Measurements from ENCODE around the gene SEPTIN1. TPM values are rescaled to one million over a fixed set of nuclear protein-coding genes. Genes with fewer than 3 reads are reported as not detected.

SEPTIN1 gene
- total RNA-seq, 2 experiments from 2014 or later, result 155 to 159 TPM

DNA sequence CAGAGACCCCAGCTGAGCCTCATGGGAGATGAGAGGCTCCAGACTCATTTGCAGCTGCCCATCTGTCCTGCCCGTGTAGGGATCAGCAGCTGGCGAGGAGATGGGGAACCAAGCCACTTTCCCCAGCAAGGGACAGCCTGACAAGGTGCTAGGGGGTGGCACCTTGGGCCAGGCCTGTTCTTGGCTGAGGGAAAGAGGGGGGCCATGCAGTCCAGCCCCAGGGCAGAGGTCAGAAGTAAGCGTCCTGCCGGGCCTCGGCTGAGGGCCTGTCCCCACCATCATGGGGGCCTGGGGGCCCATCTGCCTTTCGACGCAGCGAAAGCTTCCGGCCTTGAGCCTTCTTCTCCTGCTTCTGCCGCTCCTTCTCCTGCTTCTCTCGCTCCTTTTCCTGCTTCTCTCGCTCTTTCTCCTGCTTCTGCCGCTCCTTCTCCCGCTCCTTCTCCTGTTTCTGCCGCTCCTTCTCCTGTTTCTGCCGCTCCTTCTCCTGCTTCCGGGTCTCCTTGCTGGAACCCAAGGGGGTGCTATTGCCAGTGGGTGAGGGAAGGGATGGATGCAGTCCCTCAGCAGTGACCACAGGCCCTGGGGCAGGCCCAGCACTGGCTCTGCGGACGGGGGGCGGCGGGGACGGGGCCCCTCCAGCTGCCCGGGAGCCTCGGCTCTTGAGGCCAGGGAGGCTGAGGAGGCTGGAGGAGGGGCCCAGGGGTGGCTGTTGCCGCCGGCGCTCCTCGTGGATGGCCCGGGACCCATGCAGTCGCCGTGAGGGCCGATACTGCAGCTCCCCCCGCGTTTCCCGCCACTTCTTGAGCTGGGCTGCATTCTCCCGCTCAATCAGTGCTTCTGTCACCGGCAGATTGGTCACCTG lies 24.4 kb downstream of the SEPTIN1 start:
- POLR2A ChIA-PET, result interaction anchor here (0.7 kb wide), 1 partner anchor 258 kb away, joined by 5 read pairs; no protein-coding TSS in a partner anchor
- peaks cover 23% of the 10 kb centered on the region for H3K36me3 Mint-ChIP-seq (ENCODE audit: low read depth)
- CTCF ChIA-PET, result no interaction called here
- H3K9me3 Mint-ChIP-seq (ENCODE audit: low read depth), result no peaks in the 10 kb centered on the region
- no peak overlapping the region for H3K4me3 Mint-ChIP-seq
- H3K4me1 Mint-ChIP-seq, result peaks cover 20% of the 10 kb centered on the region
- intact Hi-C loops (cut with DNase I, micrococcal nuclease), result no loop called here
- ATAC-seq, result no peak
- no peak for DNase-seq
- H3K27me3 Mint-ChIP-seq, result no peaks in the 10 kb centered on the region
- no peak overlapping the region for H3K27ac Mint-ChIP-seq

DNA sequence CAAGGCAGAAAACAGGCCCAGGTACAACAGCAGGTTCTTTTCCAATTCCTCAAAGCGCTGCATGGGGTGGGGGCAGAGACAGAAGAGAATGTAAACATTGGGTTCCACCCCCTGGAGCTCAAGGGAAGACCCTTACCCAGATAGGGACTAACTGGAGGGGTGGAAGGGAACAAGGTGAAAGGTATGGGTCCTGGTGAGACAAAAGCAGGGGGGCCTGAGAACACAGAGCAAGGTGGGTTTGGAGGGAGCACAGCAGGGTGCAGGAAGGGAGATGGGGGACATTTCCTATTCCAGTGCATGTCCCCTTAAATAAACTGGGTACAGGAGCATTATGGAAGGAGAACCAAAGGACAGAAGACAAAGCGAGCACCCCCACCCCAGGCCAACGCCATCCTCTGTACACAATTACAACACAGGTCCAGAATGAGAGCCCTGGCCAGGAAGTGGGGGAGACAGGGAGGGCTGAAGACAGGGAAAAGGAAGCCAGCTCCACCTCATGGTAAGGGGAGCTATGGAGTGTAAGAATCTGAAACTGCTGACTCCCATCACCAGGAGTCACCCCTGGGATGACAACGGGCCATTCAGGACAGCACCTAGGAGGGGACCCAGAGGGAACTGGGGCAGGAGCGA lies 25.2 kb downstream of the SEPTIN1 start:
- POLR2A ChIA-PET, result interaction anchor here (0.7 to 1.0 kb wide), 3 partner anchors 13 to 276 kb away, joined by 3 to 5 read pairs (median 4); partner anchors contain the start of gene TBC1D10B
- ATAC-seq, result no peak
- Mint-ChIP-seq H3K36me3 (ENCODE audit: low read depth) (peaks cover 19% of the 10 kb centered on the region), H3K27ac (peak overlapping the region; percentile 32), H3K27me3 (no peaks in the 10 kb centered on the region), H3K9me3 (ENCODE audit: low read depth) (no peaks in the 10 kb centered on the region), H3K4me1 (peaks cover 20% of the 10 kb centered on the region), H3K4me3 (no peak overlapping the region)
- intact Hi-C loops (cut with DNase I, micrococcal nuclease), result no loop called here
- CTCF ChIA-PET, result interaction anchor here (0.7 to 1.4 kb wide), 5 partner anchors 13 to 178 kb away, joined by 3 to 5 read pairs (median 3); partner anchors contain the start of genes SEPTIN1 and TBC1D10B
- no peak for DNase-seq

DNA sequence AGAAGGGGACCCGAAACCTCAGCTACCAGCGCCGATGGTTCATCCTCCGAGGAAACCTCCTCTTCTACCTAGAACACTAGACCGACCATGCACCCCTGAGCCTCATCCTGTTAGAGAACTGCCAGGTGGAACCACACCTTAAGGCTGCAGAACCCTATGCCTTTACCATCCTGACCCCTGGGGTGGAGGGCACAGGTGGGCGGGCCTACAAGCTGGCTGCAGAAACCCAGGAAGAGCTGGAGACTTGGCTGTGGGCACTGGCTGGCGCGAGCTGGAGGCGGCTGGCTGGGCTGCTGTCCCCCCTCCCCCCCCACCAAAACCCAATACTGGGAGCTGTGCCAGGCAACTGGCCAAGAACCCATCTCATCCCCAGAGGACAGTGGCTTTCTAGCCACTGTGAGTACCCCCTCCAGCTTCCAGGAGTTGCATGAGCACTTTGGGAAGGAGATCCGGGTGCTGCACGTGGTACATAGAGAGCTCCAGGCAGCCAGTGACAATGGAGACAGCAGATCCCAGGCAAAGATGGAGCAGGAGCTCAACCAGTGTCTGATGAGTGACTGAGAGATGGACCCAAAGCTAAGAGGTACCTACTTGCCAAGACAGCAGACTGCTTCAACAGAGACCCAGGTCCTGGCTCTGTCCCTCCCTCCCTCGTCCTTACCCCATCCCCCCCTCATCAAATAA lies 25.8 kb downstream of the SEPTIN1 start:
- peaks cover 23% of the 10 kb centered on the region for H3K36me3 Mint-ChIP-seq (ENCODE audit: low read depth)
- H3K27me3 Mint-ChIP-seq, result no peaks in the 10 kb centered on the region
- POLR2A ChIA-PET, result interaction anchor here (0.6 to 1.1 kb wide), 4 partner anchors 14 to 277 kb away, joined by 3 to 4 read pairs (median 3); partner anchors contain the start of genes SEPTIN1 and TBC1D10B
- H3K4me1 Mint-ChIP-seq, result peaks cover 21% of the 10 kb centered on the region
- H3K9me3 Mint-ChIP-seq (ENCODE audit: low read depth), result no peaks in the 10 kb centered on the region
- intact Hi-C loops (cut with DNase I, micrococcal nuclease), result no loop called here
- DNase-seq, result peak; percentile 36
- H3K4me3 Mint-ChIP-seq, result peak overlapping the region; percentile 90
- CTCF ChIA-PET, result interaction anchor here (0.6 to 1.4 kb wide), 8 partner anchors 13 to 784 kb away, joined by 3 to 6 read pairs (median 3); partner anchors contain the start of genes SEPTIN1 and TBC1D10B
- peak overlapping the region; percentile 94 for H3K27ac Mint-ChIP-seq
- no peak for ATAC-seq

DNA sequence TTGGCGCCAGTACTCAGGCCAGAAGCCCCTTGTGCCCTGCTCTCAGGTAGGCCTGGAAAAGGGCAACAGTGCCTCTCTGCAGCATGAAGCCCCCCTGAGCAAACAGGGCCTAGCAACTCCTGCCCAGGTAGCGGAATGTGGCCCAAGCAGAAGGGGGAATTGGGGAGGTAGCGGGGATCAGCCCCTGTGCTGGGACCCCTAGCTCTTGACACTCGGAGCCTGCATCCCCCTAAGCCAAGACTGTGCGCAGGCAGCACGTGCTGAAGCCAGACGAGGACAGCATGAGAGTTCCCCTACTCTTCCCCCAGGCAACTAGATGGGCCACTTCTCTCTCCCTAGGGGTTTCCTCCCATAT lies 26.4 kb downstream of the SEPTIN1 start:
- Mint-ChIP-seq H3K4me3 (peak overlapping the region; percentile 90), H3K36me3 (ENCODE audit: low read depth) (peaks cover 27% of the 10 kb centered on the region), H3K9me3 (ENCODE audit: low read depth) (no peaks in the 10 kb centered on the region), H3K27ac (peak overlapping the region; percentile 94), H3K27me3 (no peaks in the 10 kb centered on the region), H3K4me1 (peaks cover 26% of the 10 kb centered on the region)
- CTCF ChIA-PET, result interaction anchor here (0.6 to 1.6 kb wide), 5 partner anchors 13 to 784 kb away, joined by 3 to 7 read pairs (median 5); no protein-coding TSS in a partner anchor
- DNase-seq, result no peak
- POLR2A ChIA-PET, result interaction anchor here (0.5 to 1.1 kb wide), 3 partner anchors 26 to 188 kb away, joined by 3 to 9 read pairs (median 3); partner anchors contain the start of genes DCTPP1 and SEPTIN1
- intact Hi-C loops (cut with DNase I, micrococcal nuclease), result loop anchor here (1.0 to 2.0 kb wide), 6 partner anchors 14 to 51 kb away; partner anchors contain the start of genes TBC1D10B (in 2 of the 2), ZNF48 (in 1 of the 2) and ZNF771 (in 1 of the 2)
- no peak for ATAC-seq

DNA sequence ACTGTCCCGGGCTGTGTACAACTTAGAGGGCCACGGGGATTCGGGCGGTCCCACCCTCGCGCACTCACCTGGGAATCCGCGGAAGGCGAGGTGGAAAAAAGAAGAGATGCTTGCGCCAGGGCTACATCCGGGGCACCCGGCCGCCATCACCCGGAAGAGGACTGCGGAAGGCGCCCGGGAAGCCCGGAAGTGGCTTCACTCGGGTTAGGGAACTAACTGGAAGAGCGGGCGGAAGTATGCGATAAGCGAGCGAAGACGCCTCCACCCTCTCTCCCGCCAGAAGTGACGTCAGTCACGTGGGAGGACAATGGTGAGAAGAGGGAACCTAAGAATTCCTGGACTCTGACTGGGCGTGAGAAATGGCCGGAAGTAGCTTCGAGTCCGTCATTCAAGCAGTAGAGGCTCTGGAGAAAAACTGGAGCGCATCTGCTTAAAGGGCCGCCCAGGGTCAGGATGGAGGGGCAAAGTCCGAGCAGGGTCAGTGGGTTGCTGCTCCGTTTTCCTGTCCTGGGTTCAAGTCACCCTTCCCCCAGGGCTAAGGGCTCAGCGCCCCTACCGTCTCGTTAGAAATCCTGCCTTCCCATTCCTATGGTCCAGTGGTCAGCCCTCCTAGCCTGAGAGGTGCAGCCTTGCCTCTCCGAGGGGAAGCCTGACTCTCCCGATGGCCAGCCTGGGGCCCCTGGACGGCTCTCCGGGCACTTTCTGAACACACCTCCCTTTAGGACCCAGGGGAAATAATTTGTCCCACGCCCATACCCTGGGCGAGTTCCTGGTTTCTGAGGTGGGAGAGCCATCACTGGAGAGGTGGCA lies 27.0 kb downstream of the SEPTIN1 start, which contains the start of gene CD2BP2:
TSS of gene CD2BP2 (minus strand) at position 165 of the 810 bp plus-strand sequence. CDS start 627 bp downstream, outside the sequence.
- Mint-ChIP-seq H3K27ac (peak within 1 kb of the TSS; percentile 94), H3K9me3 (ENCODE audit: low read depth) (no peaks in the 10 kb centered on the region), H3K36me3 (ENCODE audit: low read depth) (peaks cover 30% of the 10 kb centered on the region), H3K27me3 (no peaks in the 10 kb centered on the region), H3K4me3 (peak within 1 kb of the TSS; percentile 90), H3K4me1 (peaks cover 32% of the 10 kb centered on the region)
- ATAC-seq (peak; percentile 88), DNase-seq (peak; percentile 94)
- POLR2A ChIA-PET, result interaction anchor here (0.5 to 1.1 kb wide), 3 partner anchors 27 to 189 kb away, joined by 3 to 9 read pairs (median 3); partner anchors contain the start of genes DCTPP1 and SEPTIN1
- intact Hi-C loops (cut with DNase I, micrococcal nuclease), result loop anchor here (1.0 to 2.0 kb wide), 6 partner anchors 15 to 52 kb away; partner anchors contain the start of genes TBC1D10B (in 2 of the 2), ZNF48 (in 1 of the 2) and ZNF771 (in 1 of the 2)
- CTCF ChIA-PET, result interaction anchor here (0.6 to 2.1 kb wide), 8 partner anchors 9 to 785 kb away, joined by 3 to 9 read pairs (median 5); no protein-coding TSS in a partner anchor

DNA sequence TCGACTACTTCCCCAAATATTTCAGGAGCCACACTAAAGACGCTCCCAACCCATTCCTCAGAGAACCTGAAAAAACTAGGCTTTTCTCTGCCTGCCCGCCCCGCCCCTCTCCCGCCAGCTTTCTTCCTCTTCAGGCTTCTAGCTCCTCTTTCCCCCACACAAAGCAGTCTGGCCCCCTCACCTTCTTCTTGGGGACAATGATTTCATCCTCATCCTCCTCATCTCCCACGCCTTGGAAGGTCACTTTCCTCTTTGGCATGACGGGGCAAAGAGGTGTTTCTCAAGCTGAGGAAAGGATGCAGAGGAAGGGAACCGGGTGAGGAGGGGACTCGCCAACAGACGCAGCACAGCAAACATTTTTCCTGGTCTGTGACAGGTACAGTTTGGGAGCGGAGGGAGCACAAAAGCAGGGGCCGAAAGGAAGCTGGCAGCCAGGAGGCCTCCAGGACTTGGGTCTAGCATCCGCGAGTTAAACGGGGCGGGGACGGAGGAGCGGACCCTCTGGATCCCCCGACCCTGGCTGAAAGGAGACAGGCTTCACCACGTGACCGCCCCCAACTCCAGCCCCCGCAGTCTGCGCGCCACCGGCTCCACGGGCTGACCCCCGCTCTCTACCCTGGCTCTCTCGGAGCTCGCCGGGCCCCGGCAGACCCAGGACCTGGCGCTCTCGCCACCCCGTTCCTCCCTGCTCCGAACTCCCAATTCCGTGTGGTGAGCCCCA lies 27.8 kb downstream of the SEPTIN1 start:
- POLR2A ChIA-PET, result interaction anchor here (1.0 to 1.4 kb wide), 4 partner anchors 16 to 289 kb away, joined by 3 to 7 read pairs (median 4); partner anchors contain the start of genes ALDOA and DCTPP1
- ATAC-seq (peak; percentile 36), DNase-seq (no peak)
- Mint-ChIP-seq H3K4me3 (peak overlapping the region; percentile 90), H3K27ac (peak overlapping the region; percentile 94), H3K4me1 (peaks cover 39% of the 10 kb centered on the region), H3K9me3 (ENCODE audit: low read depth) (no peaks in the 10 kb centered on the region), H3K27me3 (no peaks in the 10 kb centered on the region), H3K36me3 (ENCODE audit: low read depth) (peaks cover 32% of the 10 kb centered on the region)
- intact Hi-C loops (cut with DNase I, micrococcal nuclease), result loop anchor here (1.0 to 2.0 kb wide), 6 partner anchors 16 to 53 kb away; partner anchors contain the start of genes TBC1D10B (in 2 of the 2), ZNF48 (in 1 of the 2) and ZNF771 (in 1 of the 2)
- CTCF ChIA-PET, result interaction anchor here (0.6 to 2.1 kb wide), 6 partner anchors 10 to 393 kb away, joined by 3 to 9 read pairs (median 4); no protein-coding TSS in a partner anchor

DNA sequence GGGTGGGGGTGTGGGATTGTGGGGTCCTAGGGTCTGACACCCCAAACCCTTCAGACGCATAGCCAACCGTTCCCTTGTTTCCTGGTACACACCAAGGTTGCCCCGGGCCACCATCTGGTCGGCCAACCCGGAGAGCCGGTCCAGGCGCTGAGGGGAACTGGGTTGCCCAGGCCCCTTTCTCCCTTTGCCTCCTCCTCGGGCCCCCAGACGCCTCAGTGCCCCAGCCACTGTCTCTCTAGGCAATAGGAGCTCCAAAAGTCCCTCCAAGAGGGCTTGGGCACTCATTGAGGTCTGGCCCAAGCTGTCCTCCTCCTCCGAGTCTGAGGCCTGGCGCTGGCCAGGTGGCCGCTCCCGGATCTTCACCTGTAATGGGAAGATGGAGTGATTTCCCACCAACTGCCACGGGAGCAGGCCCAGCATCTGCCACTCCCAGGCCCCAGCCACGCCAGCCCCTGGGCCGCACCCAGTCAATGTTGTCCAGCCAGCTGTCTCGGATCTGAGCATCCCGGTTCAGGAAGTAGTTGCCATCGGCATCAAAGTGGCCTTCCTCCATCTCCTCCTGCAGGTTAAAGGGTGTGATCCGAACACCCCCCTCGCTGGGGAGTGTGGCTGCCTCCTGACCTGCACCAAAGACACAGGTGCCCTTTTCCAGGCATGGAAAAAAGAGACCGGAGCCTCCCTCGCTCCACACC lies 28.8 kb downstream of the SEPTIN1 start:
- no peaks in the 10 kb centered on the region for H3K9me3 Mint-ChIP-seq (ENCODE audit: low read depth)
- ATAC-seq (no peak), DNase-seq (no peak)
- peaks cover 41% of the 10 kb centered on the region for H3K4me1 Mint-ChIP-seq
- ChIA-PET CTCF (interaction anchor here (1.1 to 2.1 kb wide), 2 partner anchors 56 to 65 kb away, joined by 5 to 9 read pairs; no protein-coding TSS in a partner anchor), POLR2A (interaction anchor here (1.1 to 1.4 kb wide), 3 partner anchors 17 to 288 kb away, joined by 3 to 7 read pairs (median 4); partner anchors contain the start of gene ALDOA)
- intact Hi-C loops (cut with DNase I, micrococcal nuclease), result loop anchor here in 1 of 2 experiments (2.0 kb wide), 1 partner anchor 19 kb away; no protein-coding TSS in a partner anchor
- H3K27me3 Mint-ChIP-seq, result no peaks in the 10 kb centered on the region
- peak overlapping the region; percentile 90 for H3K4me3 Mint-ChIP-seq
- peaks cover 34% of the 10 kb centered on the region for H3K36me3 Mint-ChIP-seq (ENCODE audit: low read depth)
- H3K27ac Mint-ChIP-seq, result peak overlapping the region; percentile 94

DNA sequence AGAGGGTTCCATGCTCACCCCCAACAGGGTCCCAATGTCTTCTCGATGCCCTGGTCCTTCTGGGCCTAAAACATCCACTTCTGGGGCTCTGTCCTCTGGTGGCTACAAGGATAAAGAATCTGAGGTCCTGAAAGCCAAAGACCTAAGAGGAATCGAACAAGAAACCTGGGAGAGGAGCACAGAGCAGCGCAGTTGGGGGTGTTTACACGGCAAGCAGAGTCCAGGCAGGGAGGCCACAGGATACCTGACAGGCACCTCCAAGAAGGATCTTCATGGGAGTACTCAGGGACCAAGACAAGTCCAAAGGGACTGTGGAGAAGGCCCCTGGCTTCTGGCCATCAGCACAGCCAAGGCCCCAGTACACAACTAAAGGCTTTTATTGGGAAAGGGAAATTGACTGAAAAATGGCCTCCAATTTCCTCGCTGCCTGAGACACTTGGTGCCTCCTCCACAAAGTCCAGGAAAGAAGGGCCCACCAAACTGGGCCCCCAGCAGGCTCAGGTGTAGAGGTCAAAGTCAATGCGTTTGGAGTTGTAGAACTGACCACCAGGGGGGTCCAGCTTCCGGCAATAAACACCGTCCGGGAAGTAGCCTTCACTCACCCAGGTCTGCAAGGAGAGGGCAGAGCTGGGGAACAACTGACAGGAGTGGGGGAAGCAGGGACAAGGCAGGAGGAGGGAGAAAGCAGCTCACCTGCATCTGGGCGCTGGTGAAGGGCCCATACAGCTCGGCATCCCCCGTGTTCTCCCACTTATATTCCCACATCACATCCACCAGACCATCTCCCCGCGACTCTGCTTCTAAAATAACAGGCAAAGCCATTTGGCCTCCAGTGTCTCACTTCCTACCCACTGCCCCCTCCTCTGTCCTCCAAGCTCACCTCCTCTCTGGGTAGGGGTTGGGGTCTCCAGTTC lies 29.6 kb downstream of the SEPTIN1 start:
- H3K4me1 Mint-ChIP-seq, result peaks cover 41% of the 10 kb centered on the region
- H3K27me3 Mint-ChIP-seq, result no peaks in the 10 kb centered on the region
- peak overlapping the region; percentile 24 for H3K4me3 Mint-ChIP-seq
- H3K27ac Mint-ChIP-seq, result peak overlapping the region; percentile 13
- ChIA-PET POLR2A (no interaction called here), CTCF (interaction anchor here (2.1 kb wide), 1 partner anchor 56 kb away, joined by 9 read pairs; no protein-coding TSS in a partner anchor)
- DNase-seq (no peak), ATAC-seq (no peak)
- H3K9me3 Mint-ChIP-seq (ENCODE audit: low read depth), result no peaks in the 10 kb centered on the region
- intact Hi-C loops (cut with DNase I, micrococcal nuclease), result no loop called here
- peaks cover 31% of the 10 kb centered on the region for H3K36me3 Mint-ChIP-seq (ENCODE audit: low read depth)

Data from activated CD4-positive, alpha-beta T cell treated with anti-CD3 and anti-CD28 coated beads for 36 hours (primary cell).